Measurements from ENCODE around the gene PILRA.
"Not testable (repeated sequence)": the region's sequence is repeated elsewhere in the genome, so short reads cannot be mapped to it uniquely, and the experiment has no call there.

The PILRA gene

GRCh38 chr7:100434297-100435144 lies 61.2 kb downstream of the PILRA start:
- DNase-seq (ENCODE audit: low spot score): no peak

GRCh38 chr7:100435401-100436304 lies 62.4 kb downstream of the PILRA start:
- no peak for DNase-seq (ENCODE audit: low spot score)

- no peak for DNase-seq (ENCODE audit: low spot score)
Observed at GRCh38 chr7:100437150-100438100, 64.1 kb downstream of the PILRA start.

GRCh38 chr7:100438172-100438571 lies 64.9 kb downstream of the PILRA start:
- DNase-seq (ENCODE audit: low spot score): no peak

- DNase-seq (ENCODE audit: low spot score): not testable (repeated sequence)
Observed at GRCh38 chr7:100438731-100439130, 65.4 kb downstream of the PILRA start.

GRCh38 chr7:100439244-100439643 lies 66.0 kb downstream of the PILRA start:
- DNase-seq (ENCODE audit: low spot score): not testable (repeated sequence)

- no peak for DNase-seq (ENCODE audit: low spot score)
Observed at GRCh38 chr7:100441641-100442535, 68.6 kb downstream of the PILRA start.

GRCh38 chr7:100443096-100443840 lies 70.0 kb downstream of the PILRA start:
- no peak for DNase-seq (ENCODE audit: low spot score)

GRCh38 chr7:100444311-100445278 lies 71.3 kb downstream of the PILRA start:
- DNase-seq (ENCODE audit: low spot score): no peak

- DNase-seq (ENCODE audit: low spot score): no peak
Observed at GRCh38 chr7:100446040-100446439, 72.8 kb downstream of the PILRA start.

- not testable (repeated sequence) for DNase-seq (ENCODE audit: low spot score)
Observed at GRCh38 chr7:100447363-100447762, 74.1 kb downstream of the PILRA start.

- no peak for DNase-seq (ENCODE audit: low spot score)
Observed at GRCh38 chr7:100449190-100449795, 76.0 kb downstream of the PILRA start.
